ENCODE measurements around the gene FOSL2. TPM values are rescaled to one million over a fixed set of nuclear protein-coding genes. Genes with fewer than 3 reads are reported as not detected.

FOSL2 gene
- total RNA-seq, 4 donors from 2014 or later: 46.2 to 239 (median 207) TPM

- Histone ChIP-seq H3K27ac (no peak overlapping the region), H3K9me3 (no peaks in the 10 kb centered on the region), H3K36me3 (no peaks in the 10 kb centered on the region), H3K27me3 (no peaks in the 10 kb centered on the region), H3K4me3 (no peak overlapping the region), H3K4me1 (peaks cover 0 to 6% (median 0%) of the 10 kb centered on the region in 4 donors)
- peak in 1 of 3 donors; percentile 39 for DNase-seq
- TF ChIP-seq POLR2A (IDR thresholded peaks at IDR 0.05) (no peak), CTCF (IDR thresholded peaks at IDR 0.05) (no peak)
Observed at GRCh38 chr2:28454016-28454930, 61.6 kb downstream of the FOSL2 start.

GRCh38 chr2:28457237-28457636 is 64.6 kb downstream of the FOSL2 start:
- TF ChIP-seq POLR2A (IDR thresholded peaks at IDR 0.05) (no peak), CTCF (IDR thresholded peaks at IDR 0.05) (no peak)
- H3K9me3 ChIP-seq: no peaks in the 10 kb centered on the region
- H3K36me3 ChIP-seq: no peaks in the 10 kb centered on the region
- H3K4me1 ChIP-seq: no peaks in the 10 kb centered on the region
- no peak overlapping the region for H3K27ac ChIP-seq
- peak in 1 of 3 donors; percentile 34 for DNase-seq
- H3K4me3 ChIP-seq: no peak overlapping the region
- no peaks in the 10 kb centered on the region for H3K27me3 ChIP-seq

GRCh38 chr2:28461056-28461455 is 68.4 kb downstream of the FOSL2 start:
- Histone ChIP-seq H3K9me3 (no peaks in the 10 kb centered on the region), H3K36me3 (no peaks in the 10 kb centered on the region), H3K4me3 (no peak overlapping the region), H3K27ac (no peak overlapping the region), H3K27me3 (no peaks in the 10 kb centered on the region), H3K4me1 (no peaks in the 10 kb centered on the region)
- TF ChIP-seq CTCF (IDR thresholded peaks at IDR 0.05): no peak
- TF ChIP-seq POLR2A (IDR thresholded peaks at IDR 0.05): no peak
- DNase-seq: no peak

GRCh38 chr2:28462122-28462521 is 69.5 kb downstream of the FOSL2 start:
- no peak overlapping the region for H3K4me3 ChIP-seq
- H3K27ac ChIP-seq: no peak overlapping the region
- DNase-seq: no peak
- H3K4me1 ChIP-seq: no peaks in the 10 kb centered on the region
- no peaks in the 10 kb centered on the region for H3K9me3 ChIP-seq
- no peak for TF ChIP-seq CTCF (IDR thresholded peaks at IDR 0.05)
- TF ChIP-seq POLR2A (IDR thresholded peaks at IDR 0.05): no peak
- no peaks in the 10 kb centered on the region for H3K36me3 ChIP-seq
- H3K27me3 ChIP-seq: no peaks in the 10 kb centered on the region

GRCh38 chr2:28463211-28463816 is 70.7 kb downstream of the FOSL2 start:
- Histone ChIP-seq H3K36me3 (no peaks in the 10 kb centered on the region), H3K4me1 (no peaks in the 10 kb centered on the region), H3K4me3 (no peak overlapping the region), H3K27me3 (no peaks in the 10 kb centered on the region), H3K9me3 (no peaks in the 10 kb centered on the region), H3K27ac (no peak overlapping the region)
- DNase-seq: no peak
- TF ChIP-seq CTCF (IDR thresholded peaks at IDR 0.05) (no peak), POLR2A (IDR thresholded peaks at IDR 0.05) (no peak)

Measured in Peyer's patch (tissue), 4 donors.